NCI-H2107 treated with DMSO at 0.1 percent for 48 hours (cell line): Measurements from ENCODE around the gene IGF2R.
A peak's percentile ranks its signal among the peaks of the same experiment; 100 is the strongest.

Experiments
- DNase-seq: peaks from one replicate; lab custom pipeline; 2025; ENCODE audit not compliant: unreplicated experiment; lab: John Stamatoyannopoulos, UW

The IGF2R gene

GRCh38 chr6:159973951-159974350 is 5.1 kb downstream of the IGF2R start:
- DNase-seq, result peak; percentile 79

GRCh38 chr6:159974932-159975331 is 6.0 kb downstream of the IGF2R start:
- no peak for DNase-seq

GRCh38 chr6:159976686-159977254 is 7.9 kb downstream of the IGF2R start:
- DNase-seq, result no peak

GRCh38 chr6:159977255-159977903 is 8.5 kb downstream of the IGF2R start:
- peak; percentile 25 for DNase-seq

GRCh38 chr6:159977904-159978268 is 9.0 kb downstream of the IGF2R start:
- DNase-seq, result no peak

GRCh38 chr6:159978291-159979135 is 9.6 kb downstream of the IGF2R start:
- peak; percentile 54 for DNase-seq

GRCh38 chr6:159979136-159979874 is 10.4 kb downstream of the IGF2R start:
- DNase-seq, result peak; percentile 96

- no peak for DNase-seq
Measured at GRCh38 chr6:159980474-159980873, 11.6 kb downstream of the IGF2R start.

GRCh38 chr6:159981071-159981402 is 12.2 kb downstream of the IGF2R start:
- no peak for DNase-seq

GRCh38 chr6:159981403-159982245 is 12.7 kb downstream of the IGF2R start:
- no peak for DNase-seq

- no peak for DNase-seq
Measured at GRCh38 chr6:159982731-159983506, 14.0 kb downstream of the IGF2R start.

GRCh38 chr6:159983641-159984080 is 14.8 kb downstream of the IGF2R start:
- no peak for DNase-seq

- DNase-seq, result no peak
Measured at GRCh38 chr6:159984268-159984786, 15.4 kb downstream of the IGF2R start.

GRCh38 chr6:159985296-159985945 is 16.5 kb downstream of the IGF2R start:
- no peak for DNase-seq

- no peak for DNase-seq
Measured at GRCh38 chr6:159988983-159989454, 20.1 kb downstream of the IGF2R start.

- DNase-seq, result no peak
Measured at GRCh38 chr6:159989492-159990480, 20.9 kb downstream of the IGF2R start.

GRCh38 chr6:159992366-159992765 is 23.5 kb downstream of the IGF2R start:
- no peak for DNase-seq

GRCh38 chr6:159995405-159995804 is 26.5 kb downstream of the IGF2R start:
- no peak for DNase-seq
